ENCODE data around the gene KCNJ6. TPM values are rescaled to one million over a fixed set of nuclear protein-coding genes. Genes with fewer than 3 reads are reported as not detected.

Gene KCNJ6
- total RNA-seq, 1 experiment from 2014 or later: 1.2 TPM

GRCh38 chr21:37874904-37875780 is 41.1 kb downstream of the KCNJ6 start:
- no peak overlapping the region for H3K23ac ChIP-seq (ENCODE audit: insufficient read length, low read depth, low read length)
- H3K4me2 ChIP-seq (ENCODE audit: insufficient read depth, insufficient read length, low read length): no peak overlapping the region
- H3T11ph ChIP-seq (ENCODE audit: low read length): no peak overlapping the region
- no peaks in the 10 kb centered on the region for H3K23me2 ChIP-seq (ENCODE audit: insufficient read length, low read depth, low read length, poor library complexity, severe bottlenecking)
- no peaks in the 10 kb centered on the region for H3K4me1 ChIP-seq (ENCODE audit: insufficient read depth, low read length)
- Mint-ChIP-seq H3K9me3 (no peaks in the 10 kb centered on the region; a peak in 1 of 5 replicates), H3K4me1 (peaks cover 0 to 4% of the 10 kb centered on the region in 2 experiments; a peak in 1 of 4 replicates), H3K36me3 (ENCODE audit: insufficient read depth in 1 of 3, low read depth in 3 of 3) (no peaks in the 10 kb centered on the region), H3K27me3 (ENCODE audit: low read depth) (peaks cover 1% of the 10 kb centered on the region; the same call in 1 of the 2 replicates), H3K4me3 (no peak overlapping the region), H3K27ac (no peak overlapping the region; a peak in 1 of 7 replicates)
- H2BK12ac ChIP-seq (ENCODE audit: insufficient read length, low read depth, low read length): no peak overlapping the region
- H4K91ac ChIP-seq (ENCODE audit: insufficient read length, low read depth, low read length): no peak overlapping the region
- H3K18ac ChIP-seq (ENCODE audit: insufficient read length, low read depth, low read length): no peak overlapping the region
- no peaks in the 10 kb centered on the region for H3K27me3 ChIP-seq (ENCODE audit: insufficient read depth, low read length)
- no peak overlapping the region for H2BK120ac ChIP-seq (ENCODE audit: low read depth, low read length, poor library complexity, severe bottlenecking)
- H3K79me1 ChIP-seq (ENCODE audit: insufficient read depth, low read depth, low read length, poor library complexity, severe bottlenecking): no peaks in the 10 kb centered on the region
- no peaks in the 10 kb centered on the region for H3K79me2 ChIP-seq (ENCODE audit: insufficient read depth, low read length)
- no peak overlapping the region for H2AK5ac ChIP-seq (ENCODE audit: insufficient read length, low read length)
- no peak overlapping the region for H3K4ac ChIP-seq (ENCODE audit: low read depth, low read length)
- no peak overlapping the region for H3K27ac ChIP-seq (ENCODE audit: insufficient read length, low read depth, low read length)
- no peak overlapping the region for H3K9ac ChIP-seq (ENCODE audit: extremely low read depth, insufficient read length, low read length)
- no peak for TF ChIP-seq CTCF (conservative IDR thresholded peaks at IDR 0.05)
- no peak overlapping the region for H2BK20ac ChIP-seq (ENCODE audit: low read depth, low read length, poor library complexity, severe bottlenecking)
- no peak overlapping the region for H3K14ac ChIP-seq (ENCODE audit: insufficient read depth, low read length)
- H4K20me1 ChIP-seq (ENCODE audit: control insufficient read depth, insufficient read depth, insufficient read length): no peaks in the 10 kb centered on the region
- H4K5ac ChIP-seq (ENCODE audit: insufficient read length, low read depth, low read length): no peak overlapping the region
- no peak overlapping the region for H2BK5ac ChIP-seq (ENCODE audit: insufficient read length, low read length)
- H4K8ac ChIP-seq (replicated peaks; ENCODE audit: insufficient read length, low read depth, low read length): no peak overlapping the region
- no CpG with 5 or more reads among the region's 10 CpGs for WGBS (ENCODE audit: extremely low coverage, insufficient read length, low lambda C conversion rate)
- DNase-seq: no peak
- H3K56ac ChIP-seq (ENCODE audit: insufficient read length, low read depth, low read length): no peak overlapping the region
- no peak overlapping the region for H2AFZ ChIP-seq (ENCODE audit: low read length)
- H3K9me3 ChIP-seq (ENCODE audit: control insufficient read depth, low read depth, low read length): no peaks in the 10 kb centered on the region
- H2BK15ac ChIP-seq (ENCODE audit: low read depth, low read length): no peak overlapping the region

Data from H9 (cell line).